ENCODE data around the gene MAP1A. TPM values are rescaled to one million over a fixed set of nuclear protein-coding genes. Genes with fewer than 3 reads are reported as not detected.

MAP1A gene
- total RNA-seq, 1 experiment from 2014 or later = 0.05 TPM

GRCh38 chr15:43498990-43499389 is 18.4 kb upstream of the MAP1A start:
- intact Hi-C loops (cut with micrococcal nuclease; ENCODE audit: unreplicated experiment) = no loop called here
- Mint-ChIP-seq H3K27me3 (ENCODE audit: unreplicated experiment) (no peaks in the 10 kb centered on the region), H3K36me3 (ENCODE audit: insufficient read depth, unreplicated experiment) (no peaks in the 10 kb centered on the region), H3K27ac (ENCODE audit: unreplicated experiment) (no peak overlapping the region), H3K4me3 (ENCODE audit: low read depth, unreplicated experiment) (no peak overlapping the region), H3K9me3 (ENCODE audit: low read depth, unreplicated experiment) (no peaks in the 10 kb centered on the region), H3K4me1 (ENCODE audit: low read depth, unreplicated experiment) (no peaks in the 10 kb centered on the region)
- DNase-seq = no peak
- TF ChIP-seq CTCF (IDR thresholded peaks at IDR 0.05; ENCODE audit: unreplicated experiment) = no peak
- CTCF ChIA-PET = no interaction called here
- BruUV-seq (replicated peaks) = no TSS peak

DNA sequence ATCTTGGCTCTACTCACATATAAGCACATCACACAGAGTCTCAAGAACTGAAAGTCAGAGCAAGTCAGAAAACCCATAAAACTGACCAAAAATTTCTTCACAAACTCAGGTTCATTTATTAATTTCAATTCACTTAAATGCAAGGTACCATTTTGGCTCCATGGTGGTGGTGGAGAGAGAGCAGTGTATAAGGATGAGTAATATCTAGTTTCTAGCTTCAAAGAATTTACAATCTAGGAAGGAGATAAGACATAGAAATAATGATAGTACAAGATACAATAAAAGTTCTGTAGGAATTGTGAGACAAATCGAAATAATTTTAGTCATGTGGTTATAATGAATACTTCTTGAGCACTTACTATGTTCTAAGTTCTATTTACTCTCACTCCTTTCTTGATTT is 17.8 kb upstream of the MAP1A start:
- Mint-ChIP-seq H3K27ac (ENCODE audit: unreplicated experiment) (no peak overlapping the region), H3K36me3 (ENCODE audit: insufficient read depth, unreplicated experiment) (no peaks in the 10 kb centered on the region), H3K4me1 (ENCODE audit: low read depth, unreplicated experiment) (no peaks in the 10 kb centered on the region), H3K9me3 (ENCODE audit: low read depth, unreplicated experiment) (no peaks in the 10 kb centered on the region), H3K27me3 (ENCODE audit: unreplicated experiment) (no peaks in the 10 kb centered on the region), H3K4me3 (ENCODE audit: low read depth, unreplicated experiment) (no peak overlapping the region)
- CTCF ChIA-PET = no interaction called here
- TF ChIP-seq CTCF (IDR thresholded peaks at IDR 0.05; ENCODE audit: unreplicated experiment) = no peak
- intact Hi-C loops (cut with micrococcal nuclease; ENCODE audit: unreplicated experiment) = no loop called here
- no TSS peak for BruUV-seq (replicated peaks)
- DNase-seq = no peak

GRCh38 chr15:43505738-43506137 is 11.7 kb upstream of the MAP1A start:
- H3K27ac Mint-ChIP-seq (ENCODE audit: unreplicated experiment) = no peak overlapping the region
- no TSS peak for BruUV-seq (replicated peaks)
- no peak overlapping the region for H3K4me3 Mint-ChIP-seq (ENCODE audit: low read depth, unreplicated experiment)
- no peak for TF ChIP-seq CTCF (IDR thresholded peaks at IDR 0.05; ENCODE audit: unreplicated experiment)
- CTCF ChIA-PET = no interaction called here
- no peak for DNase-seq
- no peaks in the 10 kb centered on the region for H3K27me3 Mint-ChIP-seq (ENCODE audit: unreplicated experiment)
- H3K4me1 Mint-ChIP-seq (ENCODE audit: low read depth, unreplicated experiment) = no peaks in the 10 kb centered on the region
- intact Hi-C loops (cut with micrococcal nuclease; ENCODE audit: unreplicated experiment) = no loop called here
- H3K36me3 Mint-ChIP-seq (ENCODE audit: insufficient read depth, unreplicated experiment) = peaks cover 7% of the 10 kb centered on the region
- no peaks in the 10 kb centered on the region for H3K9me3 Mint-ChIP-seq (ENCODE audit: low read depth, unreplicated experiment)

- H3K27me3 Mint-ChIP-seq (ENCODE audit: unreplicated experiment) = peaks cover 20% of the 10 kb centered on the region
- no peak overlapping the region for H3K4me3 Mint-ChIP-seq (ENCODE audit: low read depth, unreplicated experiment)
- H3K4me1 Mint-ChIP-seq (ENCODE audit: low read depth, unreplicated experiment) = peaks cover 10% of the 10 kb centered on the region
- intact Hi-C loops (cut with micrococcal nuclease; ENCODE audit: unreplicated experiment) = no loop called here
- no peak overlapping the region for H3K27ac Mint-ChIP-seq (ENCODE audit: unreplicated experiment)
- CTCF ChIA-PET = no interaction called here
- no peak for DNase-seq
- no TSS peak for BruUV-seq (replicated peaks)
- peaks cover 16% of the 10 kb centered on the region for H3K36me3 Mint-ChIP-seq (ENCODE audit: insufficient read depth, unreplicated experiment)
- H3K9me3 Mint-ChIP-seq (ENCODE audit: low read depth, unreplicated experiment) = no peaks in the 10 kb centered on the region
- TF ChIP-seq CTCF (IDR thresholded peaks at IDR 0.05; ENCODE audit: unreplicated experiment) = no peak
These were observed 9.0 kb upstream of the MAP1A start for GRCh38 chr15:43508421-43508820.
